ENCODE results near the gene ZBTB39.
"Not testable (repeated sequence)": the region's sequence is repeated elsewhere in the genome, so short reads cannot be mapped to it uniquely, and the experiment has no call there.

The ZBTB39 gene

GRCh38 chr12:56963557-56963956 lies 42.8 kb downstream of the ZBTB39 start:
- in situ Hi-C loops (cut with MboI; ENCODE audit: low sequenced_read_pairs, unreplicated experiment); DNase-seq (ENCODE audit: low spot score): not testable (repeated sequence)

GRCh38 chr12:56962247-56962646 lies 44.1 kb downstream of the ZBTB39 start:
- DNase-seq (ENCODE audit: low spot score); in situ Hi-C loops (cut with MboI; ENCODE audit: low sequenced_read_pairs, unreplicated experiment): not testable (repeated sequence)

GRCh38 chr12:56958422-56958821 lies 47.9 kb downstream of the ZBTB39 start:
- no peak for TF ChIP-seq CTCF (IDR thresholded peaks at IDR 0.05; ENCODE audit: borderline replicate concordance, control extremely low read depth, extremely low read depth, insufficient read depth, missing control alignments)
- in situ Hi-C loops (cut with MboI; ENCODE audit: low sequenced_read_pairs, unreplicated experiment) = no loop called here
- DNase-seq (ENCODE audit: low spot score) = no peak

GRCh38 chr12:56957229-56958052 lies 48.9 kb downstream of the ZBTB39 start, which contains the start of gene RDH16:
TSS of gene RDH16 (minus strand) at chr12:56957608. CDS start at chr12:56957462, 146 bp downstream.
- in situ Hi-C loops (cut with MboI; ENCODE audit: low sequenced_read_pairs, unreplicated experiment) = no loop called here
- DNase-seq (ENCODE audit: low spot score) = no peak
- no peak for TF ChIP-seq CTCF (IDR thresholded peaks at IDR 0.05; ENCODE audit: borderline replicate concordance, control extremely low read depth, extremely low read depth, insufficient read depth, missing control alignments)

- in situ Hi-C loops (cut with MboI; ENCODE audit: low sequenced_read_pairs, unreplicated experiment) = no loop called here
- TF ChIP-seq CTCF (IDR thresholded peaks at IDR 0.05; ENCODE audit: borderline replicate concordance, control extremely low read depth, extremely low read depth, insufficient read depth, missing control alignments) = no peak
- DNase-seq (ENCODE audit: low spot score) = no peak
Observed at GRCh38 chr12:56955631-56956256, 50.6 kb downstream of the ZBTB39 start.

GRCh38 chr12:56954958-56955355 lies 51.4 kb downstream of the ZBTB39 start:
- no peak for TF ChIP-seq CTCF (IDR thresholded peaks at IDR 0.05; ENCODE audit: borderline replicate concordance, control extremely low read depth, extremely low read depth, insufficient read depth, missing control alignments)
- in situ Hi-C loops (cut with MboI; ENCODE audit: low sequenced_read_pairs, unreplicated experiment) = no loop called here
- DNase-seq (ENCODE audit: low spot score) = peak; percentile 3

- TF ChIP-seq CTCF (IDR thresholded peaks at IDR 0.05; ENCODE audit: borderline replicate concordance, control extremely low read depth, extremely low read depth, insufficient read depth, missing control alignments) = no peak
- in situ Hi-C loops (cut with MboI; ENCODE audit: low sequenced_read_pairs, unreplicated experiment) = no loop called here
- DNase-seq (ENCODE audit: low spot score) = no peak
Observed at GRCh38 chr12:56954057-56954957, 52.0 kb downstream of the ZBTB39 start.
